Activated CD8-positive, alpha-beta T cell treated with anti-CD3 and anti-CD28 coated beads for 36 hours (primary cell): Measurements from ENCODE around the gene RGS17. TPM values are rescaled to one million over a fixed set of nuclear protein-coding genes. Genes with fewer than 3 reads are reported as not detected.

Source experiments
- ATAC-seq: fragments of 200-7000 bp; cut with Tn5 transposase; one replicate; pipeline ENCODE4 v1.10.0; 2021; ENCODE audit warnings: mild to moderate bottlenecking, moderate library complexity
- CTCF ChIA-PET: fragments of 350-600 bp; sonication (Branson Sonifier 250); formaldehyde crosslinking; loops from one replicate; lab custom pipeline; 2021; ENCODE audit warnings: antibody characterized with exemption; lab: Charles Lee
- POLR2A ChIA-PET: fragments of 350-600 bp; sonication (Branson Sonifier 250); formaldehyde crosslinking; loops from one replicate; lab custom pipeline; 2021; ENCODE audit warnings: antibody characterized with exemption; lab: Charles Lee
- DNase-seq: peaks from one replicate; pipeline ENCODE4 v3.0.0-alpha.2; 2020
- H3K27ac Mint-ChIP-seq: one replicate; pipeline ENCODE4 v1.8.0; 2021; ENCODE audit warnings: mild to moderate bottlenecking, mixed read lengths
- H3K27me3 Mint-ChIP-seq: one replicate; pipeline ENCODE4 v1.8.0; 2021; ENCODE audit warnings: mixed read lengths
- H3K36me3 Mint-ChIP-seq: one replicate; pipeline ENCODE4 v1.8.0; 2021; ENCODE audit warnings: low read depth, mixed read lengths
- H3K4me1 Mint-ChIP-seq: one replicate; pipeline ENCODE4 v1.8.0; 2021; ENCODE audit warnings: low read depth, mixed read lengths
- H3K4me3 Mint-ChIP-seq: one replicate; pipeline ENCODE4 v1.8.0; 2021; ENCODE audit warnings: mild to moderate bottlenecking, moderate library complexity, mixed read lengths
- H3K9me3 Mint-ChIP-seq: one replicate; pipeline ENCODE4 v1.8.0; 2021; ENCODE audit warnings: mixed read lengths
- intact Hi-C: fragments of 100-400 bp; cut with micrococcal nuclease; formaldehyde crosslinking; loops from one replicate; pipeline ENCODE4 v1.10.0; 2022
- total RNA-seq, 2 experiments: library from RNA; stranded (reverse); gene quantifications; one replicate each; pipeline ENCODE4 v1.2.3, GENCODE V29; 2021
- TF ChIP-seq, protein P1 (sequence below): fragments of 200-600 bp; IDR thresholded peaks from one replicate; pipeline ENCODE4 v1.8.0; 2022; ENCODE audit warnings: antibody characterized with exemption, mild to moderate bottlenecking

The RGS17 gene
- total RNA-seq, 2 experiments from 2014 or later: not detected

DNA sequence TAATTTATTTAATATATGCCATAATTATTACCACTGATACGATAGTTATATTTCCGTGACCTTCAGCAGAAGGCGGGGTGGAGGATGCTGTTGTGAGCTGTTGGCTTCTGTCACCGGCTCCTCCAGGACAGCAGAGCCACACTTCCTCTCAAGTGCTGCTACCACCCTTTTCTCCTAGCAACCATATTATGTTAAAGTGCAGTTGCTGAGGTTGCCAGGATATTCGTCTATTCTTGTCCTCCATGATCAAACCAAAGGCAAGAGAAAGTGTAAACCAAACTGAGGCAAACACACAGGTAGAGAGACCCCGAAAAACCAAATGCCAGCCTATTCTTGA, 27.8 kb downstream of the RGS17 start:
- ATAC-seq (no peak), DNase-seq (no peak)
- Mint-ChIP-seq H3K27me3 (peaks cover 7% of the 10 kb centered on the region), H3K4me3 (no peak overlapping the region), H3K27ac (no peak overlapping the region), H3K36me3 (no peaks in the 10 kb centered on the region), H3K4me1 (no peaks in the 10 kb centered on the region), H3K9me3 (no peaks in the 10 kb centered on the region)
- TF ChIP-seq, protein P1, sequence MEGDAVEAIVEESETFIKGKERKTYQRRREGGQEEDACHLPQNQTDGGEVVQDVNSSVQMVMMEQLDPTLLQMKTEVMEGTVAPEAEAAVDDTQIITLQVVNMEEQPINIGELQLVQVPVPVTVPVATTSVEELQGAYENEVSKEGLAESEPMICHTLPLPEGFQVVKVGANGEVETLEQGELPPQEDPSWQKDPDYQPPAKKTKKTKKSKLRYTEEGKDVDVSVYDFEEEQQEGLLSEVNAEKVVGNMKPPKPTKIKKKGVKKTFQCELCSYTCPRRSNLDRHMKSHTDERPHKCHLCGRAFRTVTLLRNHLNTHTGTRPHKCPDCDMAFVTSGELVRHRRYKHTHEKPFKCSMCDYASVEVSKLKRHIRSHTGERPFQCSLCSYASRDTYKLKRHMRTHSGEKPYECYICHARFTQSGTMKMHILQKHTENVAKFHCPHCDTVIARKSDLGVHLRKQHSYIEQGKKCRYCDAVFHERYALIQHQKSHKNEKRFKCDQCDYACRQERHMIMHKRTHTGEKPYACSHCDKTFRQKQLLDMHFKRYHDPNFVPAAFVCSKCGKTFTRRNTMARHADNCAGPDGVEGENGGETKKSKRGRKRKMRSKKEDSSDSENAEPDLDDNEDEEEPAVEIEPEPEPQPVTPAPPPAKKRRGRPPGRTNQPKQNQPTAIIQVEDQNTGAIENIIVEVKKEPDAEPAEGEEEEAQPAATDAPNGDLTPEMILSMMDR: no peak
- ChIA-PET POLR2A (no interaction called here), CTCF (no interaction called here)
- intact Hi-C loops: no loop called here

DNA sequence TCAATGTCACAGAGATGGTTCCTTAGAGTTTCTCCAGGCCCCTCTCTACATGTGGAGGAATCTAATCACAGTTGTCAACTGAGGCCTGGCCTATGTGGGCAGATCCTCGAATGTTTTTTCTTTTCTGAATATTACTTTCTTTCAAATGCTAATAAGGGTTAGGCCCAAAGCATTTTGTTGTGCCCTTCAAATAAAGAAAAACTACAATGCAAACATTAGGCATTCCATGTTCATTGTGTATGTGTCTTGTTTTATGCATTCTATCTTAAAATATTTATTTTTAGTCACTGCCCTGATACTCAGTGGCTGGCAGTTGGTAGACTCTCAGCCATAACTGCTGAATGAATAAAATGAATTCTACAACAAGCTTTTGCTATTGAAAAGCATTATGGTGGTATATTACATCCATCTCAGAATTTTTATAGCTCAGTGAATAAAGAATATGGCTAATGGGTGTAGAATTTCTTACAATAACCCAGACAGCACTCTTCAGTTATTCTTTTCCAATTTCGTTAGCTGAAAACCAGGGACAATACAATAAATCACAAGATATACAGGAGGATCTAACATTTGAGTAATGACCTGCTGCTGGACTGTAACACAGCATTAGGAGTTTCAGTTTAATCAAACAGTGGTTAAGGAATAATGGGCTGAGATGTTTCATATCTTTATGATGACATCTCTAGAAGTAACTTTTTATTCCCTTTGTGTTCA, 28.3 kb downstream of the RGS17 start:
- Mint-ChIP-seq H3K4me1 (no peaks in the 10 kb centered on the region), H3K27me3 (peaks cover 3% of the 10 kb centered on the region), H3K27ac (no peak overlapping the region), H3K4me3 (no peak overlapping the region), H3K36me3 (no peaks in the 10 kb centered on the region), H3K9me3 (no peaks in the 10 kb centered on the region)
- DNase-seq (no peak), ATAC-seq (no peak)
- TF ChIP-seq, protein P1: no peak
- POLR2A ChIA-PET: no interaction called here
- intact Hi-C loops: no loop called here
- CTCF ChIA-PET: no interaction called here

DNA sequence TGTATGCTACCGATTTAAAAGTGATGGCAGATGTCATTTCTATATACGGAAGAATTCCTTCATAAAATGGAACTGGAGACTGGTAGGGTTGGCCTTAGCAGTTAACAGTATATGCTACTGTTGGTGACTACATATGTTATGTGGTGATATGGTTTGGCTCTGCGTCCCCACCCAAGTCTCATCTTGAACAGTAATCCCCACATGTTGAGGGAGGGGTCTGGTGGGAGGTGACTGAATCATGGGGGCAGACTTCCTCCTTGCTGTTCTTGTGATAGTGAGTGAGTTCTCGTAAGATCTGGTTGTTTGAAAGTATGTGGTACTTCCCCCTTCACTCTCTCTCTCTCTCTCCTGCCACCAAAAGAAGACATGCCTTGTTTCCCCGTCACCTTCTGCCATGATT, 29.6 kb downstream of the RGS17 start:
- Mint-ChIP-seq H3K9me3 (no peaks in the 10 kb centered on the region), H3K27me3 (peaks cover 7% of the 10 kb centered on the region), H3K36me3 (no peaks in the 10 kb centered on the region), H3K27ac (no peak overlapping the region), H3K4me3 (no peak overlapping the region), H3K4me1 (no peaks in the 10 kb centered on the region)
- TF ChIP-seq, protein P1: no peak
- CTCF ChIA-PET: no interaction called here
- intact Hi-C loops: no loop called here
- ATAC-seq (no peak), DNase-seq (no peak)
- POLR2A ChIA-PET: no interaction called here

DNA sequence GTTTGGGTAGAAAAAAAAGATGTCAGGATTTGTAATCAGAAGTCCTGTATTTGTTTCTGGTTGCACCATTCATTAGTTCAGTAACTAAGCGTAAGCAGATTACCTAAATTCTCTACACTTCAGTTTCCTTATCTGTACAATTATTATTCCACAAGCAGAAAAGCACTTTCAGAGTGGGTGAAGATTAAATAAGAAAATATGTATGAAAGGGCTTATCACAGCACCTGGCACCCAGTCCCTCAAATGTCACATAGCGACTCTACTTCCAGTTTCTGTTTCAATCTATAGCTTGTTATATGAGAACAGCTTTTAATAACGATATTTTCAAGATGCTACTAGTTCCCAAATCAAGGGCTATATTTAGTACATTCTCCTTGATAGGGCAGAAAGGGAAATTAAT, 31.4 kb downstream of the RGS17 start:
- Mint-ChIP-seq H3K9me3 (no peaks in the 10 kb centered on the region), H3K4me3 (no peak overlapping the region), H3K4me1 (no peaks in the 10 kb centered on the region), H3K27me3 (peaks cover 7% of the 10 kb centered on the region), H3K36me3 (no peaks in the 10 kb centered on the region), H3K27ac (no peak overlapping the region)
- DNase-seq (no peak), ATAC-seq (no peak)
- CTCF ChIA-PET: no interaction called here
- POLR2A ChIA-PET: no interaction called here
- TF ChIP-seq, protein P1: no peak
- intact Hi-C loops: no loop called here

DNA sequence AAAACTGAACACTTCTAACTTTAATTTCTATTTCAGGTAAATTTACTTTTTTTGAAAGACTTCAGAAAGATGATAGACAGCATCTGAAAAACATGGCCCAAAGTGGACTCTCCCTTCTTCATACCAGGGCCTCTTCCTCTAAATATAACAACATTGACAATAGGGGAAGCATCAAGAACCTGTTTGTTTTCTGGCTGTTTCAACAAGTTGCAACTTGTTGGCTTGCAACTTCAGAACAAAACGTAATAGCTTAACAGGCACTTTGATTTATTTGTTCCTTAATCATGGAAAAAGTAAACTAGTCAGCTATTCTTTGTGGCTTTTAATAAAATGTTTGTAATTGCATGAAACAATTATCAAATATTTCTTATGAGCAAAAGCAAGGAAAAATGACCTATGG, 34.3 kb downstream of the RGS17 start:
- TF ChIP-seq, protein P1: no peak
- POLR2A ChIA-PET: no interaction called here
- Mint-ChIP-seq H3K27me3 (peaks cover 7% of the 10 kb centered on the region), H3K9me3 (no peaks in the 10 kb centered on the region), H3K36me3 (no peaks in the 10 kb centered on the region), H3K27ac (no peak overlapping the region), H3K4me3 (no peak overlapping the region), H3K4me1 (peaks cover 3% of the 10 kb centered on the region)
- CTCF ChIA-PET: no interaction called here
- ATAC-seq (no peak), DNase-seq (no peak)
- intact Hi-C loops: no loop called here
